Measurements from ENCODE around the gene UBE2D2.
"Not testable (repeated sequence)": the region's sequence is repeated elsewhere in the genome, so short reads cannot be mapped to it uniquely, and the experiment has no call there.

The UBE2D2 gene

GRCh38 chr5:139524940-139525585 lies 36.1 kb upstream of the UBE2D2 start:
- Histone ChIP-seq H3K9me3 (ENCODE audit: control insufficient read depth in 2 of 2, low read length in 2 of 2) (no peaks in the 10 kb centered on the region), H3K4me1 (ENCODE audit: control insufficient read depth in 2 of 2, insufficient read depth in 2 of 2, low read length in 2 of 2) (peaks cover 25 to 33% of the 10 kb centered on the region in 2 donors), H3K9ac (ENCODE audit: low read depth in 1 of 2, low read length in 2 of 2) (peak overlapping the region in 1 of 2 donors; percentile 11), H3K27me3 (ENCODE audit: control insufficient read depth in 2 of 2, insufficient read depth in 2 of 2, low read length in 2 of 2) (no peaks in the 10 kb centered on the region), H3K27ac (ENCODE audit: low read depth in 2 of 2, low read length in 2 of 2) (peak overlapping the region; percentile 77 to 78), H3K4me3 (ENCODE audit: low read length in 2 of 2) (peak overlapping the region in 1 of 2 donors; percentile 20), H3K36me3 (ENCODE audit: control insufficient read depth in 2 of 2, insufficient read depth in 2 of 2, low read length in 2 of 2) (no peaks in the 10 kb centered on the region)

- H3K27me3 ChIP-seq (ENCODE audit: control insufficient read depth in 2 of 2, insufficient read depth in 2 of 2, low read length in 2 of 2); H3K36me3 ChIP-seq (ENCODE audit: control insufficient read depth in 2 of 2, insufficient read depth in 2 of 2, low read length in 2 of 2); H3K9me3 ChIP-seq (ENCODE audit: control insufficient read depth in 2 of 2, low read length in 2 of 2): not testable (repeated sequence)
- H3K9ac ChIP-seq (ENCODE audit: low read depth in 1 of 2, low read length in 2 of 2) = peak overlapping the region in 1 of 2 donors; percentile 33
- peak overlapping the region; percentile 77 to 78 for H3K27ac ChIP-seq (ENCODE audit: low read depth in 2 of 2, low read length in 2 of 2)
- H3K4me3 ChIP-seq (ENCODE audit: low read length in 2 of 2) = peak overlapping the region in 1 of 2 donors; percentile 31
- H3K4me1 ChIP-seq (ENCODE audit: control insufficient read depth in 2 of 2, insufficient read depth in 2 of 2, low read length in 2 of 2) = peaks cover 25 to 33% of the 10 kb centered on the region in 2 donors
Observed at GRCh38 chr5:139525586-139526308, 35.4 kb upstream of the UBE2D2 start.

GRCh38 chr5:139526309-139527089 lies 34.6 kb upstream of the UBE2D2 start:
- peak overlapping the region in 1 of 2 donors; percentile 33 for H3K9ac ChIP-seq (ENCODE audit: low read depth in 1 of 2, low read length in 2 of 2)
- H3K9me3 ChIP-seq (ENCODE audit: control insufficient read depth in 2 of 2, low read length in 2 of 2); H3K27me3 ChIP-seq (ENCODE audit: control insufficient read depth in 2 of 2, insufficient read depth in 2 of 2, low read length in 2 of 2); H3K36me3 ChIP-seq (ENCODE audit: control insufficient read depth in 2 of 2, insufficient read depth in 2 of 2, low read length in 2 of 2): not testable (repeated sequence)
- peak overlapping the region in 1 of 2 donors; percentile 31 for H3K4me3 ChIP-seq (ENCODE audit: low read length in 2 of 2)
- H3K4me1 ChIP-seq (ENCODE audit: control insufficient read depth in 2 of 2, insufficient read depth in 2 of 2, low read length in 2 of 2) = peaks cover 25 to 33% of the 10 kb centered on the region in 2 donors
- peak overlapping the region; percentile 77 to 78 for H3K27ac ChIP-seq (ENCODE audit: low read depth in 2 of 2, low read length in 2 of 2)

GRCh38 chr5:139527090-139527470 lies 34.1 kb upstream of the UBE2D2 start:
- H3K27ac ChIP-seq (ENCODE audit: low read depth in 2 of 2, low read length in 2 of 2) = peak overlapping the region in 1 of 2 donors; percentile 77
- H3K36me3 ChIP-seq (ENCODE audit: control insufficient read depth in 2 of 2, insufficient read depth in 2 of 2, low read length in 2 of 2); H3K9me3 ChIP-seq (ENCODE audit: control insufficient read depth in 2 of 2, low read length in 2 of 2); H3K4me3 ChIP-seq (ENCODE audit: low read length in 2 of 2); H3K27me3 ChIP-seq (ENCODE audit: control insufficient read depth in 2 of 2, insufficient read depth in 2 of 2, low read length in 2 of 2); H3K9ac ChIP-seq (ENCODE audit: low read depth in 1 of 2, low read length in 2 of 2): not testable (repeated sequence)
- peaks cover 25 to 33% of the 10 kb centered on the region in 2 donors for H3K4me1 ChIP-seq (ENCODE audit: control insufficient read depth in 2 of 2, insufficient read depth in 2 of 2, low read length in 2 of 2)

GRCh38 chr5:139527896-139528467 lies 33.2 kb upstream of the UBE2D2 start:
- H3K4me3 ChIP-seq (ENCODE audit: low read length in 2 of 2); H3K9me3 ChIP-seq (ENCODE audit: control insufficient read depth in 2 of 2, low read length in 2 of 2); H3K9ac ChIP-seq (ENCODE audit: low read depth in 1 of 2, low read length in 2 of 2); H3K36me3 ChIP-seq (ENCODE audit: control insufficient read depth in 2 of 2, insufficient read depth in 2 of 2, low read length in 2 of 2); H3K27me3 ChIP-seq (ENCODE audit: control insufficient read depth in 2 of 2, insufficient read depth in 2 of 2, low read length in 2 of 2); H3K27ac ChIP-seq (ENCODE audit: low read depth in 2 of 2, low read length in 2 of 2): not testable (repeated sequence)
- H3K4me1 ChIP-seq (ENCODE audit: control insufficient read depth in 2 of 2, insufficient read depth in 2 of 2, low read length in 2 of 2) = peaks cover 25 to 33% of the 10 kb centered on the region in 2 donors

- H3K4me1 ChIP-seq (ENCODE audit: control insufficient read depth in 2 of 2, insufficient read depth in 2 of 2, low read length in 2 of 2) = peaks cover 21 to 28% of the 10 kb centered on the region in 2 donors
- H3K9ac ChIP-seq (ENCODE audit: low read depth in 1 of 2, low read length in 2 of 2); H3K9me3 ChIP-seq (ENCODE audit: control insufficient read depth in 2 of 2, low read length in 2 of 2); H3K27ac ChIP-seq (ENCODE audit: low read depth in 2 of 2, low read length in 2 of 2); H3K36me3 ChIP-seq (ENCODE audit: control insufficient read depth in 2 of 2, insufficient read depth in 2 of 2, low read length in 2 of 2); H3K27me3 ChIP-seq (ENCODE audit: control insufficient read depth in 2 of 2, insufficient read depth in 2 of 2, low read length in 2 of 2); H3K4me3 ChIP-seq (ENCODE audit: low read length in 2 of 2): not testable (repeated sequence)
Observed at GRCh38 chr5:139528695-139529094, 32.4 kb upstream of the UBE2D2 start.

GRCh38 chr5:139530079-139530478 lies 31.1 kb upstream of the UBE2D2 start:
- H3K27ac ChIP-seq (ENCODE audit: low read depth in 2 of 2, low read length in 2 of 2); H3K27me3 ChIP-seq (ENCODE audit: control insufficient read depth in 2 of 2, insufficient read depth in 2 of 2, low read length in 2 of 2); H3K9me3 ChIP-seq (ENCODE audit: control insufficient read depth in 2 of 2, low read length in 2 of 2); H3K36me3 ChIP-seq (ENCODE audit: control insufficient read depth in 2 of 2, insufficient read depth in 2 of 2, low read length in 2 of 2); H3K9ac ChIP-seq (ENCODE audit: low read depth in 1 of 2, low read length in 2 of 2); H3K4me3 ChIP-seq (ENCODE audit: low read length in 2 of 2): not testable (repeated sequence)
- H3K4me1 ChIP-seq (ENCODE audit: control insufficient read depth in 2 of 2, insufficient read depth in 2 of 2, low read length in 2 of 2) = peaks cover 10 to 16% of the 10 kb centered on the region in 2 donors

- no peak overlapping the region for H3K27ac ChIP-seq (ENCODE audit: low read depth in 2 of 2, low read length in 2 of 2)
- H3K36me3 ChIP-seq (ENCODE audit: control insufficient read depth in 2 of 2, insufficient read depth in 2 of 2, low read length in 2 of 2) = no peaks in the 10 kb centered on the region
- no peak overlapping the region for H3K4me3 ChIP-seq (ENCODE audit: low read length in 2 of 2)
- no peaks in the 10 kb centered on the region for H3K27me3 ChIP-seq (ENCODE audit: control insufficient read depth in 2 of 2, insufficient read depth in 2 of 2, low read length in 2 of 2)
- no peak overlapping the region for H3K9ac ChIP-seq (ENCODE audit: low read depth in 1 of 2, low read length in 2 of 2)
- peaks cover 0 to 4% of the 10 kb centered on the region in 2 donors for H3K4me1 ChIP-seq (ENCODE audit: control insufficient read depth in 2 of 2, insufficient read depth in 2 of 2, low read length in 2 of 2)
- H3K9me3 ChIP-seq (ENCODE audit: control insufficient read depth in 2 of 2, low read length in 2 of 2) = no peaks in the 10 kb centered on the region
Observed at GRCh38 chr5:139531772-139532169, 29.4 kb upstream of the UBE2D2 start.

GRCh38 chr5:139543423-139543991 lies 17.6 kb upstream of the UBE2D2 start:
- peak overlapping the region; percentile 62 to 63 for H3K9ac ChIP-seq (ENCODE audit: low read depth in 1 of 2, low read length in 2 of 2)
- peak overlapping the region; percentile 64 to 76 for H3K4me3 ChIP-seq (ENCODE audit: low read length in 2 of 2)

More at GRCh38 chr5:139543423-139543991, 17.6 kb upstream of the UBE2D2 start:
- Histone ChIP-seq H3K36me3 (ENCODE audit: control insufficient read depth in 2 of 2, insufficient read depth in 2 of 2, low read length in 2 of 2) (no peaks in the 10 kb centered on the region), H3K9me3 (ENCODE audit: control insufficient read depth in 2 of 2, low read length in 2 of 2) (no peaks in the 10 kb centered on the region), H3K27me3 (ENCODE audit: control insufficient read depth in 2 of 2, insufficient read depth in 2 of 2, low read length in 2 of 2) (no peaks in the 10 kb centered on the region), H3K4me1 (ENCODE audit: control insufficient read depth in 2 of 2, insufficient read depth in 2 of 2, low read length in 2 of 2) (peaks cover 0 to 4% of the 10 kb centered on the region in 2 donors), H3K27ac (ENCODE audit: low read depth in 2 of 2, low read length in 2 of 2) (peak overlapping the region; percentile 57 to 75)

All from mucosa of rectum (tissue), 2 donors.